Nephron (organoid): ENCODE measurements around the gene RAI14.

ENCODE experiments used
- H3K27ac Mint-ChIP-seq, 3 experiments: 2 replicates each; pipeline ENCODE4 v1.8.0; 2020; ENCODE audit warnings: mixed read lengths in 3 of 3, mild to moderate bottlenecking in 2 of 3, moderate library complexity in 1 of 3
- H3K27me3 Mint-ChIP-seq: 2 replicates; pipeline ENCODE4 v1.8.0; 2021; ENCODE audit warnings: low read depth, mild to moderate bottlenecking, moderate library complexity, mixed read lengths
- H3K36me3 Mint-ChIP-seq: 2 replicates; pipeline ENCODE4 v1.8.0; 2020; ENCODE audit warnings: low read depth, mixed read lengths
- H3K4me1 Mint-ChIP-seq: 2 replicates; pipeline ENCODE4 v1.8.0; 2020; ENCODE audit warnings: mixed read lengths
- H3K4me3 Mint-ChIP-seq, 3 experiments: 2 replicates each; pipeline ENCODE4 v1.8.0; 2020; ENCODE audit warnings: mild to moderate bottlenecking in 3 of 3, mixed read lengths in 3 of 3, moderate library complexity in 2 of 3
- H3K9me3 Mint-ChIP-seq: 2 replicates; pipeline ENCODE4 v1.8.0; 2020; ENCODE audit warnings: mixed read lengths
- TF ChIP-seq, protein P1 (sequence below), 3 experiments: fragments of 200-600 bp; sonication (generic); IDR thresholded peaks; one replicate each; pipeline ENCODE4 v1.5.0; 2021; ENCODE audit warnings: antibody characterized with exemption in 3 of 3; ENCODE audit not compliant: unreplicated experiment in 3 of 3

RAI14 gene

DNA sequence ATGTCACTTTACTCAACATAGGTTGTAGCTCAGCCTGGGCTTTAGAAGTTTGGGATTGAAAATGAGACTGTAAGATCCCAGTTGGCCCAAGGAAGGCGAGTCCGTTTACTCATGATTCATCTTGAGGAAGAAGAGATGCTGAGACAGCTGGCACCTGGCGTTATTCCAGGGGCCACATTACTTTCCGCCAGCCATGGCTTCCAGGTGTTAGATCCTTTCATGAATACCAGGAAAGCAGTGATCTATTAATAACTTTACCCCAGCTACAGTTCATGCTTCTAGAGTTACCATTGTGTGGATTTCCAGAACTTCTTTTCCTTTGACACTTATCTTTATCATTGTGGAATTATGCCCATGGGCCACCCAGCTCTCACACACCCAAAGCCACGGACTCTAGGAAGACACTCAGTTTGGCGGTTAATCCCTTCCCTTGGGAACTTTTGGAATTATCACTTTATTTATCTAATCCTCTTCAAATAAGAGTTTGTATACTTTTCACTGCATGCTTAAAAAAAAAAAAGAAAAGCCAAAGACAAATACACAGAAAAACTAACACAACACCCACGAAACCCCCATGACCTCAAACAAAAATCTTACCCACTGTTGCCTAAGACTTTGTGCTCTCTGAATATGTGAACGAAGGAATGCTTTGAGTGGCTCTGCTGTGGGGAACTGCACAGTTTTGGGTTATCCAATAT lies 26.9 kb downstream of the RAI14 start:
- H3K9me3 Mint-ChIP-seq = no peaks in the 10 kb centered on the region
- peak overlapping the region; percentile 87 to 94 (median 88) for H3K27ac Mint-ChIP-seq
- peaks cover 65% of the 10 kb centered on the region for H3K4me1 Mint-ChIP-seq
- H3K27me3 Mint-ChIP-seq = no peaks in the 10 kb centered on the region
- peaks cover 14% of the 10 kb centered on the region for H3K36me3 Mint-ChIP-seq
- TF ChIP-seq, protein P1, sequence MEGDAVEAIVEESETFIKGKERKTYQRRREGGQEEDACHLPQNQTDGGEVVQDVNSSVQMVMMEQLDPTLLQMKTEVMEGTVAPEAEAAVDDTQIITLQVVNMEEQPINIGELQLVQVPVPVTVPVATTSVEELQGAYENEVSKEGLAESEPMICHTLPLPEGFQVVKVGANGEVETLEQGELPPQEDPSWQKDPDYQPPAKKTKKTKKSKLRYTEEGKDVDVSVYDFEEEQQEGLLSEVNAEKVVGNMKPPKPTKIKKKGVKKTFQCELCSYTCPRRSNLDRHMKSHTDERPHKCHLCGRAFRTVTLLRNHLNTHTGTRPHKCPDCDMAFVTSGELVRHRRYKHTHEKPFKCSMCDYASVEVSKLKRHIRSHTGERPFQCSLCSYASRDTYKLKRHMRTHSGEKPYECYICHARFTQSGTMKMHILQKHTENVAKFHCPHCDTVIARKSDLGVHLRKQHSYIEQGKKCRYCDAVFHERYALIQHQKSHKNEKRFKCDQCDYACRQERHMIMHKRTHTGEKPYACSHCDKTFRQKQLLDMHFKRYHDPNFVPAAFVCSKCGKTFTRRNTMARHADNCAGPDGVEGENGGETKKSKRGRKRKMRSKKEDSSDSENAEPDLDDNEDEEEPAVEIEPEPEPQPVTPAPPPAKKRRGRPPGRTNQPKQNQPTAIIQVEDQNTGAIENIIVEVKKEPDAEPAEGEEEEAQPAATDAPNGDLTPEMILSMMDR (IDR thresholded peaks at IDR 0.05; ENCODE audit: unreplicated experiment in 3 of 3) = no peak
- H3K4me3 Mint-ChIP-seq = peak overlapping the region in 1 of 3 experiments; percentile 27

- Mint-ChIP-seq H3K9me3 (no peaks in the 10 kb centered on the region), H3K4me1 (peaks cover 66% of the 10 kb centered on the region), H3K4me3 (peak overlapping the region in 1 of 3 experiments; percentile 27), H3K36me3 (peaks cover 16% of the 10 kb centered on the region), H3K27me3 (no peaks in the 10 kb centered on the region), H3K27ac (peak overlapping the region; percentile 85 to 95 (median 93))
- TF ChIP-seq, protein P1 (IDR thresholded peaks at IDR 0.05; ENCODE audit: unreplicated experiment in 3 of 3) = peak in 1 of 3 experiments; percentile 21
Observed at GRCh38 chr5:34684281-34684979, 28.3 kb downstream of the RAI14 start.

DNA sequence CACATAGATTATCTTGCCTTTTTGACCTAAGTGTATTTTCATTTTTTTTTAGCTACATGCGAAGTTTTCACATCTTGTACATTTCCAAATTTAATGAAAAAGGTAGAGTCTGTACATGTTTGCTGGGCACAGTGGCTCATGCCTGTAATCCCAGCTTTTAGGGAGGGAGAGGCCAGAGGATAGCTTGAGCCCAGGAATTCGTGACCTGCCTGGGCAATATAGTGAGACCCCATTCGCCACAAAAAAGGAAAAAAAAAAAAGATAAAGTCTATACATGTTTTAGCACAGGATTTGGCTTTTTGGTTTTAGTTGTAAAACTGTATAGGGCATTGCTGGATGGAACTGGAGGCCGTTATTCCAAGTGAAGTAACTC lies 28.8 kb downstream of the RAI14 start:
- Mint-ChIP-seq H3K4me3 (peak overlapping the region in 1 of 3 experiments; percentile 18), H3K27ac (peak overlapping the region; percentile 85 to 95 (median 93)), H3K4me1 (peaks cover 68% of the 10 kb centered on the region), H3K36me3 (peaks cover 14% of the 10 kb centered on the region), H3K9me3 (no peaks in the 10 kb centered on the region), H3K27me3 (no peaks in the 10 kb centered on the region)
- TF ChIP-seq, protein P1 (IDR thresholded peaks at IDR 0.05; ENCODE audit: unreplicated experiment in 3 of 3) = peak in 1 of 3 experiments; percentile 4

DNA sequence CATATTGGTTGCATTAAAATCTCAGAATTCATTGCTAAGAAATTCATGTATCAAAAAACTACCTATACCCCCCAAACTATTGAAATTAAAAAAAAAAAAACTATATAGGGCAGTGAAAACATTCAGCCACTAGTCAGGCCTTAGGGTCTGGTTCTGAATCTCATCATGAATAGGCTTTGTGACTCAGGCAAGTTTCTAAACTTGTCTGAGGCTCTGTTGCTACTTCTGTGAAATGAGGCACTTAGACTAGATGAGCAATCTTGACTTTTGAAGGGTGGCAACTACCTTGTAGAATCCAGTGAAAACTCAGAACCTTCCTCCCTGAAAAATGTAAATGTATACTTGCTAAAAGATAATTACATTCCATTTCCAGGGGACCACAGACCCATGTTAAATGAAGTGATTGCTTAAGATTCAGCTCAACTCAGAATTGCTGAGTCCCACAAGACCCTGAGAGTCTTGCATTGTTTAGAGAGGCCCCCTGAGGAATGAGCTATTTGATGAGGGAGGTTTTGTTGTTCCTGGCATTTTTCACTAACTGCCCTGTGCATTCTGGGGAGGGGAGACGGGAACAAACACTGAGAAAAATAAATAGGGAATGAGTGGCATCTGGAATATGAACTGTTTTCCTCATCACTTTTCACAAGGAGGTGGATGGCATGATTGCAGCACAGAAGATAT lies 29.5 kb downstream of the RAI14 start:
- H3K27me3 Mint-ChIP-seq = no peaks in the 10 kb centered on the region
- TF ChIP-seq, protein P1 (IDR thresholded peaks at IDR 0.05; ENCODE audit: unreplicated experiment in 3 of 3) = no peak
- peaks cover 75% of the 10 kb centered on the region for H3K4me1 Mint-ChIP-seq

DNA sequence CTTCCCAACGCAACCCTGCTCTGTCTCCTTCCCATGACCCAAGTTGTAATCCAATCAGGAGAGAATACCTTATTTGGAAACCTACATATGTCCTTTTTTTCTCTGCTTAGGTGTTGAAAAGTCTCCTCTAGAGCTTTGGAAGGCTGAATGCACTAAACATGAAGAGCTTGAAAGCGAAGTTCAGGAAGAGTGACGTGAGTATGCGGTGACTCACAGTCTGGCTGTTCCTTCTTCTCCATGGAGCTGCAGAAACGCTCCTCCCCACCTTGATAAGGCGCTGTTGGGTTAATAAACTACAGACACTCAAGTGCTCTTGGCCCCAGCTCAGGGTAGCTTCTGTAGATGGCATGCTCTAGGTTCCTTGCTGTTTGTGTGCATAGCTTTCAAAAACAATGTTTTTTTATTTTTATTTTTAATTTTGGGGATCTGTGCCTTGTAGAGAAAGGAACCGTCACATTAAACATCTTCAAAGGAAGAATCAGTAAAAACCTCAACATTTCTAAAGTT lies 30.7 kb downstream of the RAI14 start:
- peaks cover 22% of the 10 kb centered on the region for H3K36me3 Mint-ChIP-seq
- peaks cover 74% of the 10 kb centered on the region for H3K4me1 Mint-ChIP-seq
- H3K9me3 Mint-ChIP-seq = no peaks in the 10 kb centered on the region
- no peaks in the 10 kb centered on the region for H3K27me3 Mint-ChIP-seq
- H3K4me3 Mint-ChIP-seq = peak overlapping the region; percentile 21 to 36 (median 27)
- TF ChIP-seq, protein P1 (IDR thresholded peaks at IDR 0.05; ENCODE audit: unreplicated experiment in 3 of 3) = no peak
- peak overlapping the region; percentile 85 to 99 (median 95) for H3K27ac Mint-ChIP-seq

More for the DNA sequence above, 29.5 kb downstream of the RAI14 start:
- peak overlapping the region; percentile 85 to 95 (median 93) for H3K27ac Mint-ChIP-seq
- peak overlapping the region; percentile 0 to 62 (median 8) for H3K4me3 Mint-ChIP-seq
- peaks cover 18% of the 10 kb centered on the region for H3K36me3 Mint-ChIP-seq
- H3K9me3 Mint-ChIP-seq = no peaks in the 10 kb centered on the region
